HFF-Myc (cell line): Measurements from ENCODE around the gene RMC1.
A peak's percentile ranks its signal among the peaks of the same experiment; 100 is the strongest.

ENCODE experiments used
- DNase-seq: peaks from one replicate; pipeline ENCODE4 v3.0.0-alpha.2; 2011; ENCODE audit warnings: low read depth; ENCODE audit errors: extremely low read depth
- H3K4me3 ChIP-seq: replicated peaks from 2 replicates; pipeline ENCODE4 v1.5.1; 2011; ENCODE audit warnings: low read depth, mild to moderate bottlenecking, control low read depth, low read length
- TF ChIP-seq, protein P1 (sequence below): IDR thresholded peaks from 2 replicates; pipeline ENCODE4 v1.5.1; 2012; ENCODE audit warnings: mild to moderate bottlenecking, low read depth, low read length, control low read depth; ENCODE audit errors: missing control alignments

RMC1 gene

GRCh38 chr18:23512641-23513040 is 9.3 kb downstream of the RMC1 start:
- no peak for DNase-seq
- no peak overlapping the region for H3K4me3 ChIP-seq
- TF ChIP-seq, protein P1, sequence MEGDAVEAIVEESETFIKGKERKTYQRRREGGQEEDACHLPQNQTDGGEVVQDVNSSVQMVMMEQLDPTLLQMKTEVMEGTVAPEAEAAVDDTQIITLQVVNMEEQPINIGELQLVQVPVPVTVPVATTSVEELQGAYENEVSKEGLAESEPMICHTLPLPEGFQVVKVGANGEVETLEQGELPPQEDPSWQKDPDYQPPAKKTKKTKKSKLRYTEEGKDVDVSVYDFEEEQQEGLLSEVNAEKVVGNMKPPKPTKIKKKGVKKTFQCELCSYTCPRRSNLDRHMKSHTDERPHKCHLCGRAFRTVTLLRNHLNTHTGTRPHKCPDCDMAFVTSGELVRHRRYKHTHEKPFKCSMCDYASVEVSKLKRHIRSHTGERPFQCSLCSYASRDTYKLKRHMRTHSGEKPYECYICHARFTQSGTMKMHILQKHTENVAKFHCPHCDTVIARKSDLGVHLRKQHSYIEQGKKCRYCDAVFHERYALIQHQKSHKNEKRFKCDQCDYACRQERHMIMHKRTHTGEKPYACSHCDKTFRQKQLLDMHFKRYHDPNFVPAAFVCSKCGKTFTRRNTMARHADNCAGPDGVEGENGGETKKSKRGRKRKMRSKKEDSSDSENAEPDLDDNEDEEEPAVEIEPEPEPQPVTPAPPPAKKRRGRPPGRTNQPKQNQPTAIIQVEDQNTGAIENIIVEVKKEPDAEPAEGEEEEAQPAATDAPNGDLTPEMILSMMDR: no peak

DNA sequence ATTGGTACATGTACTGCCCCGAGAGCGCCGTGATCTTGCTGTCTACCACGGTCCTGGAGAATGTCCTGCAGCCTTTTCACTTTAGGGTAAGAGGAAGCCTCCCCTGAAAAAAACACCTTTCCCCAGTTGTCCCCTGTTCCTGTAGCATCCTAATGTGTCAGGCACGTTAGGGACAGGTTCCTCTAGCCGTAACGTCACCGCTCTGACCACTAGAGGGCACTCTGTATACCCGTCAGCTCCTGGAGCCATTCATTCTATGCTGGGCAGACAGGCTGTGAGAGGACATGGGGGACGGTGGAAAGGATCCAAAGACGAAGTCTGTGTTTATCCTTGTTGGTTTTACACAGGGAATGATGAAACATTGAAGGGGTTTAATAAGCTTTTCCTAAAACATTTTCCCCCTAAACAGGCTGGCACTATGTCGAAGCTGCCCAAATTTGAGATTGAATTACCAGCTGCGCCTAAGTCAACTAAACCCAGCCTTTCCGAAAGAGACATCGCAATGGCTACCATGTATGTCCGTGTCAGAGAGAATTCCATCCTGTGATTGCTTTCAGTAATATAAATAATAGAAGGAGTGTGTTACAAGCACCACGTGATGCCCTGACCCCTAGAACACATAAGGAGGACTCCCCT is 12.7 kb downstream of the RMC1 start:
- TF ChIP-seq, protein P1: peak; percentile 96
- DNase-seq: peak; percentile 67
- no peak overlapping the region for H3K4me3 ChIP-seq

- TF ChIP-seq, protein P1: no peak
- H3K4me3 ChIP-seq: no peak overlapping the region
- no peak for DNase-seq
Measured at GRCh38 chr18:23519734-23520133, 16.4 kb downstream of the RMC1 start.

- no peak overlapping the region for H3K4me3 ChIP-seq
- TF ChIP-seq, protein P1: no peak
- no peak for DNase-seq
Measured at GRCh38 chr18:23521271-23521670, 18.0 kb downstream of the RMC1 start.

DNA sequence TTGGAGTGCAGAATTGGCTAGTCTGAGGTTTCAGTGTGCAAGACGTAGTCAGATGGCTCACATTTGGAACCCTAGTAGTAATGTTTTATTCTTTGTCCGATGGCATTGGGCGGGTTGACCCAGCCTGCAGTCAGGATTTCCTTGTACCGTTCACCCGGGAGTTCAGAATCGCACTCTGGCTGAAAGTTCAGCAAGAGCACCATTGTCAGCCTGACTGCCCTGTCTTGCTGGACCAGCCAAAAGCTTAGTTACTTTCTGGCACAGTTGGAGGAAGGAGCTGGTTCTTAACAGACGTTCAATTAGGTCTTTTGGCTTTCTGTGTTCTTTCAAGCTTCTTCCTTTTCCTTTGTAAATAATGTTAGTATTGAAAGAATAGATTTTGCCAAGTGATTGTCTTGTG is 18.6 kb downstream of the RMC1 start:
- TF ChIP-seq, protein P1: no peak

DNA sequence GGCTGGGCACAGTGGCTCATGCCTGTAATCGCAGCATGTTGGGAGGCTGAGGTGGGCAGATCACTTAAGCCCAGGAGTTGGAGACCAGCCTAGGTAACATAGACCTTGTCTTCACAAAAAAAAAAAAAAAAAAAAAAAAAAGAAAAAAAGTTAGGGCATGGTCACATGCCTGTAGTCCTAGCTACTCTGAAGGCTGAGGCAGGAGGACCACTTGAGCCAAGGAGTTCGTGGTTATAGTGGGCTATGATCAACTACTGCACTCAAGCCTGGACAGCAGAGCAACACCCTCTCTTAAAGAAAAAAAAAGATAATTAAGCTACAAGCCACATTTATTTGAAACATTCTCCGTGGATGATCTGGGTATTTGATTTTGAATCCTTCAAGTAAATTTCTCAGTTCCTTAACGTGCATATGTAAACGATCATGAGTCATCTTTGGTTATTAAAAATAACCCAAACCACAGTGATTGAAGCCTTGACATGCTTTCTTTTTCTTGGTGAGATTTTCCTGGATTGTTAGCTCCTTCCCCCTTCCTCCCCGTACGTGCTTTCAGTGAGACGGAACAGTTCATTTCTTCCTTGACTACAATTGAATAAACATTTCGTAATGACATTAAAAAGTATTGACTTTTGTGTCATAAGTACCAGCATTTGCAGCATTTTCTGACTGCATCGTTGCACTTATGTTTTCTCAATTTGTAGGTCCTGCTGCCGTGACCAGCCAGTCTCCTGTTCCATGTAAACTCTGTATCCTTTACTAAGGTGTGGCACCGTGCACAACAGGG is 20.3 kb downstream of the RMC1 start:
- H3K4me3 ChIP-seq: no peak overlapping the region
- TF ChIP-seq, protein P1: no peak
- DNase-seq: no peak

More for the DNA sequence above, 18.6 kb downstream of the RMC1 start:
- DNase-seq: no peak
- no peak overlapping the region for H3K4me3 ChIP-seq
